SK-N-SH treated with all-trans-retinoic acid at 6 μM for 48 hours (cell line): ENCODE measurements around the gene C3orf70.

ENCODE experiments used
- CSDC2 ChIP-seq: fragments of 250-450 bp; sonication (Bioruptor Pico); IDR thresholded peaks from 2 replicates; pipeline ENCODE4 v1.5.0; 2020; ENCODE audit warnings: mild to moderate bottlenecking, moderate library complexity
- GLIS3 ChIP-seq: fragments of 250-450 bp; sonication (Bioruptor Pico); IDR thresholded peaks from 2 replicates; pipeline ENCODE4 v1.5.0; 2020; ENCODE audit warnings: mild to moderate bottlenecking, moderate library complexity
- ZFP3 ChIP-seq: fragments of 250-450 bp; sonication (Bioruptor Pico); IDR thresholded peaks from 2 replicates; pipeline ENCODE4 v1.5.0; 2020; ENCODE audit warnings: mild to moderate bottlenecking, moderate library complexity
- ZNF8 ChIP-seq: fragments of 450-650 bp; formaldehyde crosslinking; IDR thresholded peaks from 2 replicates; pipeline ENCODE4 v1.5.0; 2020; ENCODE audit warnings: mild to moderate bottlenecking, moderate library complexity
- TF ChIP-seq, protein P1 (sequence below): fragments of 250-450 bp; sonication (Bioruptor Pico); IDR thresholded peaks from 2 replicates; pipeline ENCODE4 v1.8.0; 2020; ENCODE audit warnings: mild to moderate bottlenecking, moderate library complexity, borderline replicate concordance
- TF ChIP-seq, protein P2 (sequence below): fragments of 250-450 bp; sonication (Bioruptor Pico); IDR thresholded peaks from 2 replicates; pipeline ENCODE4 v1.8.0; 2021; ENCODE audit warnings: low read depth, mild to moderate bottlenecking, moderate library complexity, borderline replicate concordance

DNA sequence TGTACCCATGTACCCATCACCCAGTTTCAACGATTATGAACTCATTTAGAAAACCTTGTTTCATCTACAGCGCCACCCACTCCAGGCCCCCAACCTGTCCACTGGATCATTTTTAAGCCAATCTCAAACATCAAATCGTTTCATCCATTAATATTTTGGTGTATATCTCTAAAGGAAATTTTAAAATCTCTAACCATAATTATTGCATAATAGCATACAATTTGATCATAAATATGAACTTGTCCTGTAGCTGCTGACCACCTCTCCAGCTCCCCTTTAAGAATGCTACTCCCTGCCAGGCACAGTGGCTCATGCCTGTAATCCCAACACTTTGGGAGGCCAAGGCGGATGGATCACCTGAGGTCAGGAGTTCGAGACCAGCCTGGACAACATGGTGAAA, 2.8 kb upstream of the C3orf70 start:
- TF ChIP-seq, protein P1, sequence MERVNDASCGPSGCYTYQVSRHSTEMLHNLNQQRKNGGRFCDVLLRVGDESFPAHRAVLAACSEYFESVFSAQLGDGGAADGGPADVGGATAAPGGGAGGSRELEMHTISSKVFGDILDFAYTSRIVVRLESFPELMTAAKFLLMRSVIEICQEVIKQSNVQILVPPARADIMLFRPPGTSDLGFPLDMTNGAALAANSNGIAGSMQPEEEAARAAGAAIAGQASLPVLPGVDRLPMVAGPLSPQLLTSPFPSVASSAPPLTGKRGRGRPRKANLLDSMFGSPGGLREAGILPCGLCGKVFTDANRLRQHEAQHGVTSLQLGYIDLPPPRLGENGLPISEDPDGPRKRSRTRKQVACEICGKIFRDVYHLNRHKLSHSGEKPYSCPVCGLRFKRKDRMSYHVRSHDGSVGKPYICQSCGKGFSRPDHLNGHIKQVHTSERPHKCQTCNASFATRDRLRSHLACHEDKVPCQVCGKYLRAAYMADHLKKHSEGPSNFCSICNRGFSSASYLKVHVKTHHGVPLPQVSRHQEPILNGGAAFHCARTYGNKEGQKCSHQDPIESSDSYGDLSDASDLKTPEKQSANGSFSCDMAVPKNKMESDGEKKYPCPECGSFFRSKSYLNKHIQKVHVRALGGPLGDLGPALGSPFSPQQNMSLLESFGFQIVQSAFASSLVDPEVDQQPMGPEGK (CRISPR knock-in tag), result no peak
- TF ChIP-seq, protein P2, sequence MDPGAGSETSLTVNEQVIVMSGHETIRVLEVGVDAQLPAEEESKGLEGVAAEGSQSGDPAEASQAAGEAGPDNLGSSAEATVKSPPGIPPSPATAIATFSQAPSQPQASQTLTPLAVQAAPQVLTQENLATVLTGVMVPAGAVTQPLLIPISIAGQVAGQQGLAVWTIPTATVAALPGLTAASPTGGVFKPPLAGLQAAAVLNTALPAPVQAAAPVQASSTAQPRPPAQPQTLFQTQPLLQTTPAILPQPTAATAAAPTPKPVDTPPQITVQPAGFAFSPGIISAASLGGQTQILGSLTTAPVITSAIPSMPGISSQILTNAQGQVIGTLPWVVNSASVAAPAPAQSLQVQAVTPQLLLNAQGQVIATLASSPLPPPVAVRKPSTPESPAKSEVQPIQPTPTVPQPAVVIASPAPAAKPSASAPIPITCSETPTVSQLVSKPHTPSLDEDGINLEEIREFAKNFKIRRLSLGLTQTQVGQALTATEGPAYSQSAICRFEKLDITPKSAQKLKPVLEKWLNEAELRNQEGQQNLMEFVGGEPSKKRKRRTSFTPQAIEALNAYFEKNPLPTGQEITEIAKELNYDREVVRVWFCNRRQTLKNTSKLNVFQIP (CRISPR knock-in tag), result no peak
- TF ChIP-seq GLIS3 (CRISPR knock-in tag) (no peak), CSDC2 (CRISPR knock-in tag) (no peak), ZNF8 (CRISPR knock-in tag) (no peak), ZFP3 (CRISPR knock-in tag) (no peak)
